SIG-M5 (cell line): Measurements from ENCODE around the gene PTF1A.
A peak's percentile ranks its signal among the peaks of the same experiment; 100 is the strongest.

ENCODE experiments used
- DNase-seq: peaks from one replicate; lab custom pipeline; 2025; lab: John Stamatoyannopoulos, UW

The PTF1A gene, protein sequence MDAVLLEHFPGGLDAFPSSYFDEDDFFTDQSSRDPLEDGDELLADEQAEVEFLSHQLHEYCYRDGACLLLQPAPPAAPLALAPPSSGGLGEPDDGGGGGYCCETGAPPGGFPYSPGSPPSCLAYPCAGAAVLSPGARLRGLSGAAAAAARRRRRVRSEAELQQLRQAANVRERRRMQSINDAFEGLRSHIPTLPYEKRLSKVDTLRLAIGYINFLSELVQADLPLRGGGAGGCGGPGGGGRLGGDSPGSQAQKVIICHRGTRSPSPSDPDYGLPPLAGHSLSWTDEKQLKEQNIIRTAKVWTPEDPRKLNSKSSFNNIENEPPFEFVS

DNA sequence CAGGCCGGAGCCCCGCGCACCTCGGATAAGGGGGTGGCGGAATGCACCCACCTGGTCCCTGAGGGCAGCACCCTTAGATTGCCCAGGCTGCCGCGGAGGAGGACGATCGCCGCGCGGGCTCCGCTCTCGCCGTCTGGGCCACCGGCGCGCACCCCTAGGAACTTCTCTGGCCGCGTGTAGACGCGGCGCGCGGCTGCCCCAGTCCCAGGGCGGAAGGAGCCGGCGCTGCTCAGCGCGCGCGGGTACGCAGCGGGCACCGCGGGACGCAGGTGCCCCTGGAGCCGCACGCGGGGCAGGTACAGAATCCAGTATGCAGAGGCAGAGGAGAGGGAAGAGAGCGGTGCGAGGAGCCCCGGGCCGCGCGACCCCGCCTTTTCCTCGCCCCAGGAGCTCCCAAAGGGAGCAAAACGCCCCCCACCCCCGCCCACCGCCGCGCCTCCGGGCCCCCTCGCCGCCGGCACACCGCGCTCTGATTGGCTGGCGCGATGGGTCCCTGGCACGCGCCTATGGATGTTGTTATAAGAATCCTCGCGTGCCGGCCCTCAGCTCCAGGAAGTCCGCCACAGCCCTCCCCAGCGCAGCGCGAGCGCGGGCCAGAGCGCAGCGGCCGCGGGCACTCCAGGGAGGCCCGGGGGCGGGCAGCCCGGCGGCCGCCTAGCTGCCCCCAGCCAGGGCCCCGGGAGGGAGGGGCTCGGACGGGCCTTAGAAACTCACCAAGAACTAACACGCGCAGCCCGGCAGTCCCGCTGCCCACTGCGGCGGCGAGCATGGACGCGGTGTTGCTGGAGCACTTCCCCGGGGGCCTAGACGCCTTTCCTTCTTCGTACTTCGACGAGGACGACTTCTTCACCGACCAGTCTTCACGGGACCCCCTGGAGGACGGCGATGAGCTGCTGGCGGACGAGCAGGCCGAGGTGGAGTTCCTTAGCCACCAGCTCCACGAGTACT is at the start of gene PTF1A:
Gene PTF1A, plus strand, starts transcription at position 549 of the 948 bp plus-strand sequence. Its CDS starts 219 bp downstream, at position 768.
- no peak for DNase-seq

DNA sequence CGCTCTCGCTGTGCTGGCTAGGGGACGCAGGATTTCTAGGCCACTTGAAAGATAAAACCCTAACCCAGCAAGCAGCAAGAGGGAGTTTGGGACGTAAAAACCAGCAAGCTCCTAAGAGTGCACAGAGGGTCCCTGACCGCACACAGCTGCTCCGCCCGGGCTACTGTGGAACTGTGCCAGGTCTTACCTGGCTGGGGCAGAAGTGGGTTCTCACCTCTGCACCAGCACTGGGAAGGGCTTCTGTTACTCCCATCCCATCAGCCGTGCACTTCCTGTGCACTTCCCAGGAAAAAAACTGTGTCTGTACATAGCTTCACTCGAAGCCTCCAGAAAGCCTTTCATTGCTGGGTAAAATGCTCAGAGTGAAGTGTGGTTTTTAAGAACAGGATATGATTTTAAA is 45.9 kb upstream of the PTF1A start:
- DNase-seq = no peak

DNA sequence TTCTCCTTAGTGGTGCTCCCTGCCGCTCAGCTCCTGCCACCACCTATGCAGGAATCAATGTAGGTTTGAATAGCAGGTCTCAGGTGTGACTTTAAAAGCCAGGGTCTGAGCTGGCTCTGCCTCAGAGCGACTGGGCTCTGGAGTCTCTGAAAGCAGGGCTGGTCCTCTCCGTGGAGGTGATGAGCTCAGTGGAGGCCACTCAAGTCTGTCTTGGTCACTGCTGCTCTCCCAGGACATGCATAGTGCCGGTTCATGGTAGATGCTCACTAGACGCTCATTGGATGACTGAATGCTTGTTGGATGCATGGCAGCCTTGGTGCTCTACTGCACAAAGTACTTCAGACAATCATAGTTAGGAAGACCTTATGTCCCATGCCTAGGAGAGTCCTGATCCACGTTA is 45.1 kb upstream of the PTF1A start:
- DNase-seq = no peak

DNA sequence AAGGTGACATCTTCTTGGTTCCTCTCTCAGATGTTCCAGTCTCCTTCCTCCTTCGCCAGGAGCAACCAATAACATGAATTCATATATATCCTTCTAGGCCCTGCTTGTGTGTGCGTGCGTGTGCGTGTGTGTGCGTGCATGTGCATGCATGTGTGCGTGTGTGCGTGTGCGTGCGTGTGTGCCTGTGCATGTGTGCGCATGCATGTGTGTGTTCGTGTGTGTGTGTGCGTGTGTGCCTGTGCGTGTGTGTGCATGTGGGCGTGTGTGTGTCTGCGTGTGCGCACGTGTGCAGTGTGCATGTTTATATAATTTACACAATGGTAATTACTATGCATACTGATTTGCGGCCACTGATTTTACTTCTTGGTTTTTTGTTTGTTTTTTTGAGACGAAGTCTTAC is 43.9 kb upstream of the PTF1A start:
- DNase-seq = no peak

DNA sequence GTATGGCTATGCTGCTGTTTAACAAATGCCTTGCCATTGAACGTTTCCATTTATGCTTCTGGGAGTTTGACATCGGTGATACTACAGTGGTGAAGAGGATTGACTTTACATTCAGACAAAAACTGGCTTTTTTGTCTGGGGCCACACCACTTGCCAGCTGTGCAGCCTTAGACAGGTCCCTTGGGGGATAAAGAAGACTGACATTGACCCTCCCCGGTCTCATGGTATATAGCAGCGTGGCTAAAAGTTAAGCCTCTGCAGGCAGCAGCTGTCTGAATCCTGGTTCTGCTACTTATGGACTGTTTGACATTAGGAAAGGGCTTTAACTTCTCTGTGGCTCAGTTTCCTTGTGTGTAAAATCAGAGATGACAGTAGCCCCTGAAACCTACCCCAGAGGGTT is 42.0 kb upstream of the PTF1A start:
- DNase-seq = no peak

DNA sequence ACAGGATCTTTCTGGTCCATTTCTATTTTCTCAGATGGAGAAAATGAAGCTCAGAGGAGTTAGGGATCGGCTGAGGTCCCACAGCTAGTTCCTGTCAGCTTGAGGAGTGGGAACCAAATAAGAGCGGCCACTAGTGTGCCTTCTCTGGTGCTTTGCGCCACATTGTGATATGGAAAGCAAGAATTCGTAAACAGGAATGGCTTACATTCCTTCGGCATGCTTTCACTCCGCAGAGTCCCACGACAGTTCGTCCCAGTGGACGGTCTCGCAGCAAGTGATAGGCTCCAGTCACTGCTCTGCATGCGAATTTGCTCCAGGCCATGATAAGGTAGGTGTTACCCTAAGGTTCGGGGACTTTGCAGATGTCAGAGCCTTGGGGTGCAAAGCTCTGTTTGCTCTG is 41.5 kb upstream of the PTF1A start:
- no peak for DNase-seq

DNA sequence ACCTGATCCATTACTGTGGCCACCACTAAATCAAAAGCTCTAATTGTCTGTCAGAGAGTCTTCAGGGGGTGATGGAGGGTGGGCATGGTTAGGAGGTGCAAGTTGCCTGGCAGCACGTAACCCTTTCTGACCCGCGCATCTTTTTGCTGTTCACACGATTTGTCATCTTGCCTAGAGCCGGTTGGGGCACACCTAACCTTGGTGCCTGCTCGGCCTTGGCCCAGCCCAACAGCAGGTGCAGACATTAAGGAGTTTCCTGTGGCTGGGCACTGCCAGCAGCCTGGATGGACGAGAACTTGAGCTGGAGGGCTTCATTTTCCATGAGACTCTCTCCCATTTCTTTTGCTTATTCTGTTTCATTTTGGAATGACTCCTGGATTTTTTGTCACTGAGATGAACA is 41.0 kb upstream of the PTF1A start:
- no peak for DNase-seq

DNA sequence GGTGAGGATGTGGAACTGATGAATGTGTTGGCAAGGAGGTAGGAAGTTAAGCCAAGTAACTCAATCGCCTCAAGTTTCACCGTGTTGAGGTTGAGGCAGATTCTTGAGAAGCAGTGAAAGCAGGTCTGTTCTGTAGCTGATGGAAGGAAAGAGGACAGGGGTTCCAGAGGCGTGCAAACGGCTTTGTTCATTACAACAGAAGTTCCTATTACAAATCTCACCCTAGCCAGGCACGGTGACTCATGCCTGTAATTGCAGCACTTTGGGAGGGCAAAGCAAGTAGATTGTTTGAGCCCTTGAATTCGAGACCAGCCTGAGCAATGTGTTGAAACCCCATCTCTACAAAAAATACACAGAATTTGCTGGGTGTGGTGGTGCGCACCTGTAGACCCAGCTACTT is 36.9 kb upstream of the PTF1A start:
- no peak for DNase-seq

DNA sequence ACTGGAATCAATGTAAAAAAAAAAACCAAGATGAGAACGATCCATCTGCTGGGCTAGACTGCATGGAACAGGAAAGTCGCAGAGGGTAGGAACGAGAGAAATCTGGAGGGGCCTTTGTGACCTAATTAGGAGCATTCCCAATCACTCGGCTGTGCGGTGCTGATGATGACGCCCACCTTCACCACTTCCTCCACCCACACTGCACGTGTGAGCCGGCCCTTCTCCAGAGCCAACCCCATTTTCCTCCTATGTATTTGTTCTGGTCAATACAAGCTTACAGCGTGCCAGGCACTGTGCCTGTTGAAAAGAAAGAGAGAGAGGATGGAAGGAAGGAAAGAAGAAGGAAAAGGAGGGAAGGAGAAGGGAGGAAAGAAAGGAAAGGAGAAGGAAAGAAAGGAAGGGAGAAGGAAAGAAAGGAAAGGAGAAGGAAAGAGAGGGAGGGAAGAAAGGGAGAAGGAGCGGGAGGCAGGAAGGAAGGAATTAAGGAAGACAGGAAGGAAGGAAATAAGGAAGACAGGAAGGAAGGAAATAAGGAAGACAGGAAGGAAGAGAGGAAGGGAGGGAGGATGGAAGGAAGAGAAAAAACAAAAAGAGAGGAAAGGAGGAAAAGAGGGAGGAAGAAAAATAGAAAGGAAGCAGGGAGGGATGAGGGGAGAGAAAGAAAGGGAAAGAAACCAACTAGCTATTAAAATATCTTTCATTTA is 35.5 kb upstream of the PTF1A start:
- DNase-seq = no peak

DNA sequence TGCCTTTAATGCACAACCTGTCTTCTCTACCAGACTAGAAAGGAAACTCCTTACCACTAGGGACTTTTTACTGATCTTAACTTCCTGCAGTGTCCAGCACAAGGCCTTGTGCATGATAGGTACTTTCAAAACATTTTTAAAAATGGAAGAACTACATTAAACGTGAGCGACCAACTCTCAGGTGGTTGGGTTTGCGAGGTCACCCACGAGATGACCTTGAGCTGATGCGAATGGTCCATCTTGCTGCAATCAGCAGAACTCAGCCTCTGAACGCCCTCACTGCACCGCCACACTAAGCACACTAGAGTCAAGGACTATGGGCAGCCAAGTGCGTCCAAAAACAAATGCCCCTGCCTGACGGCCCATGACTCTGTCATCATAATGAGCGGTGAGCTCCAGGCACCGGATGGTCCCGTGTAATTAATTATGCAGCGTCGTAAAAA is 34.9 kb upstream of the PTF1A start:
- no peak for DNase-seq

DNA sequence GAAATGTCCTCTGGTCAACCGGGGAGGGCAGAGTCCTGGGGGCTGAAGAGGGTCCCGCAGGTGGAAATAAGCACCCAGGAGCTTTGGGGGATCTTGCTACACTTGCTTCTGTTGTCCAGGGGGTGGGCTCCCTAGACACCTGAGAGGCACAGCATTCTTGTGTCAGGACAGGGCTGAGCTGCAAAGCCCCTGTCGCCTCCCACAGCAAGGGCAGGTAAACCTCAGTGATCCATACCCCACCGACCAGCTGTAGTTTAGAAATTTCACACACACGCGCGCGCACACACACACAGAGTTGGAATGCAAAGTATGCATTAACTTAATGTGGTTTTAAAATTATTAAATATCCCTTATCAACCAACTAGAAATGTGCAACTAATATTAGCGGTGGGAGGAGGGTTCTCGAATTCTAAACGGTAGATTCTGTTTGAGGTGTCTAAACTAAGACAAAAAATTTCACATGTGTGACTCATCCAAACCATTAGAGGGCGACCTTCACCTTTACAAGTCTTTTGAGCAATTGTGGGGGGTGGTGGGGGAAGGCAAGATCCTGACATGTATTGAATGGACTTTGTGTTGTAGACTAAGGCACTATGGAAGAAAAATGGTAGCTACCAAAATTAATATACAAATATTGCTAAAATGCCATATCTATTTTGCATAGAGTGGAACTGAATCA is 34.3 kb upstream of the PTF1A start:
- DNase-seq = no peak

DNA sequence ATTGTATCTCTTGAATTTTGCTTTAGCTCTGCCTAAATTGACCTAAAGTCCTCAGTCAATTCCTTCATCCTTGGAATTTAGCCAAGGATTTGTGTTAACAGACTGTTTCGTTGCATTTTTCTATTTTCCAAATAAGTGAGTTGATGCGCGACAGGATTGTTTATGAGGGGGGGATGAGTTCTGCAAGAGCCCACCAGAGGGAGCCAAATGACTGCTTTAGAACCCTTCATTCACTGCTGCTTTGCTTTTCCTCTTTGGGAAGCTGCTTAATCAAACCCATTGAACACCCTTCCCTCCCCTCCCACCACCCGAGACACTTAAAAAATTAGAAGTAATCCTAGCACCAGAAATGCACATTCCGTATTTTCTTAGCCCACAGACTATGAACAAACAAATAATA is 33.7 kb upstream of the PTF1A start:
- peak; percentile 0 for DNase-seq

DNA sequence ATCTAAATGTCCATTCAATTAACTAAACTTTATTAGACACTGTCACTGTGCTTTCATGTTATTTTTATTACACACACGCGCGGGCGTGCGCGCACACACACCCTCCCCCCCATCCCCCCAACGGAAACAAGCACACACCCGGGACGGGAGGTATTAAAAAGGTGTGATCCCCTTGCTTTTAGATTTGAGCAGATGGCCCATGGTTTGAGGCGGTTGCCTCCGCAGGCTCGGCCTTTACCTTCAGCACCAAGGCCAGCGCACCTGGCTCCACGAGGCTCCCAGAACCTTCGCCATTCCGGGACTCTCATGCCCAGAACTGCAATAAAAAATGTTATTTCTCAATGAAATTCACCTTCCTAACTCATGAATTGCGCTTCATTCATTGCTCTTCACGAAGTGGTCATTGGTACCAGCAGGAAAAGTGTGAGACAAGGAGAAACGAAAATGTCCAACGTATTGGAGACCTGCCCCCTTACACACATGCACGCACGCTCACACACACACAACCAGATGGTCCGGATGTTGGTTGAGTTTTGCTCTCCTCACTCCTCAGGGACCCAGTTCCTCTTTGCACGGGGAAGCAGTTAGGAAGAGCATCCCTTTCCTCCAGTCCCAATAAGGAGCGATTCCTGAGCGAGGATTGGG is 20.8 kb upstream of the PTF1A start:
- no peak for DNase-seq

DNA sequence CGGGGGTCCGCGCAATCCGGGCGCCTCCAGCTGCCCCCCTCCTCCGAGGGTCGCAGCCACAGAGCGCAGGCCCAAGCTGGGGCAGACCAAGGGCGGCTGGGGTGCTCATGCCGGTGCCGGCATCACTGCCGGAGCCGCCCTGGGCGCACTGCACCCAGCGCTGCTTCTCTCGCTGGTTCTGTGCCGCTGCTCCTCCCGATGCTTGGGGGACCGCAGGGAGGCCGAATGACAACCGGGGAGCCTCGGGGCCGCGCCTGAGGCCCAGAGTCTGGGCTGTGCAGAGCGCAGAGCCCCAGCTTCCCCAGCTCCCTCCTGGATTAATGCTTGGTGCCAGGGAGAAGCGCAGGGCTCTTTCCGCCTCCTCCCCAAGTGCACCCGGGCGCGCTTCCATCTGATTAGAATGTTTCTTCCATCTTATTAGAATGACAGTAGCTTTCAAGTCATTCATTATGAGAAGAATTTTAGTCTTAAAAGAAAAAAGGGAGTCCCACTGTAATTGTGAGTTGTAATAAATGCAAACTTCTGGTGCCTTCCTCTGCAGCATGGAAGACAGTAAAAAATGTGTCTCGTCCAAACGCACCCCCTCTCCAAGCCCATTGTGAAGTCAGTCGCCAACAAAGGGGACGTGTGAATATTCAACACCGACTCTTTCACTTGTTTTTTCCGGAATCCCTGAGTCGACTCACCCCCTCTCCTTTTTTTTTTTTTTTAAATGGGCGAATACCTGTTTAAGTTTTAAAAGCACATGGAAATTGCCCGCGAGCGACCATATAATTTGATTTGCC is 19.5 kb upstream of the PTF1A start:
- DNase-seq = no peak

DNA sequence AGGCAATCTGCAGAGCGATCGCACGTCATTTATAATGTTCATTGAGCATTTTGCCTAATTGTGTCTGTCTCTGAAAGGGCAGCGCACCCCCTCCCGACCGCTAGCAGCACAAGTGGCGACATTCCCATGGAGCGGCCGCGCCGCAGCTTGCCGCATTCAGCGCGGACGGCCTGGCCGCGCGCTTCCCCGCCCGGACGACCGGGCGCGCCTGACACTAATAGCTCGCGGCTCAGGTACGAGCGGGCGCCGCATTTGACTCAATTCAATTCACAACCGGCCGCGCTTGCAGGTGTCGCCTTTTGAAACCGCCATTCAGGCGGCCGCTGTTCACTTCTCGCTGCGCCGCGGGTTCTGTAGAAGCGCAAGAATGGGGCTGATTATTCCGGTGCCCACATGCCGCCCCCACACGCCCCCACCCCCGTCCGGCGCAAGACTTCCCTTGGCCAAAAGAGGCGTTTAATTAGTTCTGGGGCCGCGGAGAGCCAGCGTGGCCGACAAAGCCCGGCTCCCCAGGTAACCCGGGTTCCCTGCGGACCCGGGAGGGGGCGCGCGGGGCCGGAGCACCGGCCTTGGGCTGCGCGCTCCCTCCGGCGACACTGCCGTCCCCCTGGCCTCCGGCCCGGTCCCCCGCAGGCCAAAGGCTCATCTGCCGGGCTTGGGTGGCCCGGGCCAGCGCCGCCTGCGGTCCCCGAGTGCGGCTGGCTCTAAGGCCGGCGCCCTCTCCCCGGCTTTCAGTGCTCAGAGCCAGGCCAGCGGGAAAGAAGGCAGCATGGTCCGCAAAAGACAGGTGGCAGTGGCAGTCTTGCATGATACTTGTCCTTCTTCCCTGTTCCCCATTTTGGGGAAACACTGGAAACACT is 18.7 kb upstream of the PTF1A start:
- DNase-seq = no peak

DNA sequence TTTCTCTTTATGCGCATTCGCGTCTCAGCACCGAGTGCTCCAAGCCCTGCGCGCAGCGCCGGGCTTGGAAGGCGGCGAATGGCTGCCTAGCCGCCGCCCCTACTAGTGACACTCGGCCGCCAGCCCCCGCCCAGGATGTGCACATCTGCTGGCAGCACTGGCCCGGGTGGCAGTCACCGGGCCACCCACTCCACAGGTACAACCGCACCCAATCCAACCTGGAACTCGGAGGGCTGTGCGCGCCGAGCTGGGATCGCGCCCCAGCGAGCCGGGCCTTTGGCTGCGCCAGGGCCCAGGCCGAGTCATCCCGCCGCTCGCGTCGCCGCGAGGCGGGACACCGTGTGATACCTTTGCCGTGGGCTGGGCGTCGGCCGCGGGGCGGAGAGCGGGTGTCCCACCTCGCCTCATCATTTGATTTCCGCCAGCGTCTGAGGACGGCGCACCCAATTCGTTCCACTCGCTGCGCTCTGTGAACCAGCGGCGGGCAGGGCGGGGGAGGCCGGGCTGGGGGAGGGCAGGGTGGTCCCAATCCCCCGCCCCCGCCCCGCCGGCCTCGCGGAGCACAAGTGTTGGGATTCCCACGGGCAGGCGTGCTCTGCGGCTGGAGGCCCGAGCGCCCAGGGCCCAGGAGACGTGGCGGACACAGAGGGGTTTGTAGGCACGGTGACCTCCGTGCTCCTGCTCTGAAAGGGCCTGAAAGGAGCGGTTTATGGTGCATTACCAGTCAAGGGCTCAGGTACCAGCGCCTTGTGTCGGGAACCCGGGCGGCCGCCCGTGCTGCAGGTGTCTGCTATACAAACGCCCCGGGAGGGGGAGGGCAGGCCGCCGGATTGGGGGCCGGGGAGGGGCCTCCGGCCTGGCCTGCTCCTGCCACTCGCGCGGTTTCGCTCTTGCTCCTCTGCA is 17.8 kb upstream of the PTF1A start:
- no peak for DNase-seq

DNA sequence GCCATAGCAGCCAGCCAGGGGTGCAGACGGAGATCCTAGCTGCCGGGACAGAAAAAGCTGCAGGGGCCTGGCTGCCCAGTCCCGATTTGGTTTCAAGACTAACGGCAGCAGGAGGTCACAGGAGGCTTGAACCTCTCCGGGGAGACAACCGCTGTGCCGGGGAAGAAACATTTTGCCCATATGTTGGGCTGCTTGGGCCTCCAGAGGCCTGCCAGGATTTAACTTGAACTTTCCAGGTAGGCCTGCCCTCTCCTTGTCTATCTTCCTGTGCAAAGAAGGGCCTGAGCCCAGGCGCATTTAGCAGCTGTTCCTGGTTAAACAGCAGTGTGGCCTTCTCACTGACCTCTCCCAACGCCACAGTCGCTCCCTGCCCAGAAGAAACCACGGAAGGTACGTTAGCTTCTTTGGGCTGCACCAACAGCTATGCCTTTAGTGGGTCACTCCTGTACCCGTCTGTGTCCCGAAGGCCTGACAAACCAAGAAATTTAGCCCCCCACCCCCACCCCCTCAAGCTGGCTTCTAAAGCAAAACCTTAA is 17.1 kb upstream of the PTF1A start:
- DNase-seq = no peak

DNA sequence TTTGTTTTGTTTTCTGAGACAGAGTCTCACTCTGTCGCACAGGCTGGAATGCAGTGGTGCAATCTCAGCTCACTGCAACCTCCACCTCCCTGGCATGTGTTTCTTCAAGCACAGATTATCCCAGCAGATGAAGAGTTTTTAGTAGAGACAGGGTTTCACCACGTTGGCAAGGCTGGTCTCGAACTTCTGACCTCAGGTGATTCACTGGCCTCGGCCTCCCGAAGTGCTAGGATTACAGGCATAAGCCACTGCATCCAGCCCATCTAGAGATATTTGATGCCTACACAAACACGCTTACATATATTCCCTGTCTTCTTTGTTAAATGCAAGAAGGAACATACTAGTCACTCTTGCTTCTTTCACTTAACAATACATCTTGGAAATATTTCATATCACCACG is 5.9 kb upstream of the PTF1A start:
- DNase-seq = no peak
